Stimulated activated naive CD8-positive, alpha-beta T cell treated with anti-CD3 and anti-CD28 coated beads, Interleukin-15, Interleukin-2, amounts not matched to agents 100 U/mL and 50 U/mL, for 24 hours (primary cell): Measurements from ENCODE around the gene NAB2.

Experiments used
- ATAC-seq: fragments of 150-1000 bp; cut with Tn5 transposase; one replicate; pipeline ENCODE4 v1.10.0; 2021
- DNase-seq: peaks from one replicate; pipeline ENCODE4 v3.0.0; 2021

Gene NAB2

GRCh38 chr12:57094208-57095160 lies 5.6 kb downstream of the NAB2 start:
- DNase-seq (no peak), ATAC-seq (no peak)

- DNase-seq (no peak), ATAC-seq (no peak)
Measured at GRCh38 chr12:57095440-57095839, 6.5 kb downstream of the NAB2 start.

- ATAC-seq (no peak), DNase-seq (no peak)
Measured at GRCh38 chr12:57096099-57096572, 7.2 kb downstream of the NAB2 start.

GRCh38 chr12:57096748-57097553 lies 8.0 kb downstream of the NAB2 start:
- no peak for DNase-seq
- no peak for ATAC-seq

- no peak for ATAC-seq
- no peak for DNase-seq
Measured at GRCh38 chr12:57097554-57097835, 8.6 kb downstream of the NAB2 start.

GRCh38 chr12:57098546-57098945 lies 9.6 kb downstream of the NAB2 start:
- ATAC-seq, result no peak
- DNase-seq, result no peak

- no peak for ATAC-seq
- DNase-seq, result no peak
Measured at GRCh38 chr12:57099047-57099714, 10.3 kb downstream of the NAB2 start.

GRCh38 chr12:57099766-57100165 lies 10.9 kb downstream of the NAB2 start:
- no peak for ATAC-seq
- DNase-seq, result no peak

GRCh38 chr12:57101892-57102695 lies 13.2 kb downstream of the NAB2 start:
- ATAC-seq, result peak; percentile 19
- no peak for DNase-seq

GRCh38 chr12:57103856-57104255 lies 14.9 kb downstream of the NAB2 start:
- ATAC-seq (no peak), DNase-seq (no peak)

- peak; percentile 26 for ATAC-seq
Measured at GRCh38 chr12:57104292-57104910, 15.5 kb downstream of the NAB2 start.

GRCh38 chr12:57105011-57105753 lies 16.3 kb downstream of the NAB2 start:
- no peak for ATAC-seq
- no peak for DNase-seq

More at GRCh38 chr12:57104292-57104910, 15.5 kb downstream of the NAB2 start:
- DNase-seq, result no peak

GRCh38 chr12:57106021-57106708 lies 17.3 kb downstream of the NAB2 start:
- ATAC-seq (no peak), DNase-seq (no peak)

GRCh38 chr12:57107456-57108155 lies 18.7 kb downstream of the NAB2 start:
- DNase-seq (no peak), ATAC-seq (no peak)

- DNase-seq, result no peak
- ATAC-seq, result no peak
Measured at GRCh38 chr12:57109207-57110103, 20.5 kb downstream of the NAB2 start.

GRCh38 chr12:57110104-57111030 lies 21.5 kb downstream of the NAB2 start:
- ATAC-seq (peak; percentile 48), DNase-seq (peak; percentile 85)
